ENCODE results near the gene SPRR2B.
"Not testable (repeated sequence)": the region's sequence is repeated elsewhere in the genome, so short reads cannot be mapped to it uniquely, and the experiment has no call there.

Gene SPRR2B

GRCh38 chr1:153030895-153031294 is 40.5 kb downstream of the SPRR2B start, which contains the start of gene SPRR1B:
SPRR1B (plus strand) TSS chr1:153031203; CDS start chr1:153032346, 1,143 bp downstream.
- H3K9me3 ChIP-seq (ENCODE audit: control insufficient read depth, insufficient read depth, low read length): no peaks in the 10 kb centered on the region

GRCh38 chr1:153028766-153029165 is 42.6 kb downstream of the SPRR2B start:
- Histone ChIP-seq H3K4me3 (ENCODE audit: low read depth, low read length) (no peak overlapping the region), H3K4me1 (ENCODE audit: control insufficient read depth, insufficient read depth, low read length) (no peaks in the 10 kb centered on the region), H3K9ac (ENCODE audit: low read depth, low read length) (no peak overlapping the region), H3K27me3 (ENCODE audit: control insufficient read depth, insufficient read depth, low read length) (no peaks in the 10 kb centered on the region), H3K36me3 (ENCODE audit: control insufficient read depth, insufficient read depth, low read length) (no peaks in the 10 kb centered on the region), H3K9me3 (ENCODE audit: control insufficient read depth, insufficient read depth, low read length) (no peaks in the 10 kb centered on the region)

More at GRCh38 chr1:153030895-153031294, 40.5 kb downstream of the SPRR2B start, which contains the start of gene SPRR1B:
- Histone ChIP-seq H3K27me3 (ENCODE audit: control insufficient read depth, insufficient read depth, low read length) (no peaks in the 10 kb centered on the region), H3K4me3 (ENCODE audit: low read depth, low read length) (no peak within 1 kb of the TSS), H3K36me3 (ENCODE audit: control insufficient read depth, insufficient read depth, low read length) (no peaks in the 10 kb centered on the region), H3K4me1 (ENCODE audit: control insufficient read depth, insufficient read depth, low read length) (no peaks in the 10 kb centered on the region), H3K9ac (ENCODE audit: low read depth, low read length) (no peak within 1 kb of the TSS)

- H3K4me3 ChIP-seq (ENCODE audit: low read depth, low read length): no peak overlapping the region
- no peaks in the 10 kb centered on the region for H3K9me3 ChIP-seq (ENCODE audit: control insufficient read depth, insufficient read depth, low read length)
- H3K4me1 ChIP-seq (ENCODE audit: control insufficient read depth, insufficient read depth, low read length): peaks cover 5% of the 10 kb centered on the region
- no peaks in the 10 kb centered on the region for H3K36me3 ChIP-seq (ENCODE audit: control insufficient read depth, insufficient read depth, low read length)
- H3K9ac ChIP-seq (ENCODE audit: low read depth, low read length): no peak overlapping the region
- no peaks in the 10 kb centered on the region for H3K27me3 ChIP-seq (ENCODE audit: control insufficient read depth, insufficient read depth, low read length)
Observed at GRCh38 chr1:153025797-153026196, 45.6 kb downstream of the SPRR2B start.

GRCh38 chr1:153024413-153024812 is 47.0 kb downstream of the SPRR2B start:
- Histone ChIP-seq H3K4me1 (ENCODE audit: control insufficient read depth, insufficient read depth, low read length) (peaks cover 5% of the 10 kb centered on the region), H3K9me3 (ENCODE audit: control insufficient read depth, insufficient read depth, low read length) (no peaks in the 10 kb centered on the region), H3K27me3 (ENCODE audit: control insufficient read depth, insufficient read depth, low read length) (no peaks in the 10 kb centered on the region), H3K9ac (ENCODE audit: low read depth, low read length) (no peak overlapping the region), H3K36me3 (ENCODE audit: control insufficient read depth, insufficient read depth, low read length) (no peaks in the 10 kb centered on the region), H3K4me3 (ENCODE audit: low read depth, low read length) (no peak overlapping the region)

GRCh38 chr1:153023109-153023508 is 48.3 kb downstream of the SPRR2B start:
- H3K36me3 ChIP-seq (ENCODE audit: control insufficient read depth, insufficient read depth, low read length): no peaks in the 10 kb centered on the region
- H3K4me3 ChIP-seq (ENCODE audit: low read depth, low read length): no peak overlapping the region
- H3K9ac ChIP-seq (ENCODE audit: low read depth, low read length): no peak overlapping the region
- H3K27me3 ChIP-seq (ENCODE audit: control insufficient read depth, insufficient read depth, low read length): no peaks in the 10 kb centered on the region
- H3K4me1 ChIP-seq (ENCODE audit: control insufficient read depth, insufficient read depth, low read length): peaks cover 5% of the 10 kb centered on the region
- H3K9me3 ChIP-seq (ENCODE audit: control insufficient read depth, insufficient read depth, low read length): no peaks in the 10 kb centered on the region

- H3K9me3 ChIP-seq (ENCODE audit: control insufficient read depth, insufficient read depth, low read length); H3K4me3 ChIP-seq (ENCODE audit: low read depth, low read length); H3K27me3 ChIP-seq (ENCODE audit: control insufficient read depth, insufficient read depth, low read length); H3K4me1 ChIP-seq (ENCODE audit: control insufficient read depth, insufficient read depth, low read length); H3K36me3 ChIP-seq (ENCODE audit: control insufficient read depth, insufficient read depth, low read length); H3K9ac ChIP-seq (ENCODE audit: low read depth, low read length): not testable (repeated sequence)
Observed at GRCh38 chr1:153022340-153022739, 49.1 kb downstream of the SPRR2B start.

- not testable (repeated sequence) for H3K4me3 ChIP-seq (ENCODE audit: low read depth, low read length); H3K4me1 ChIP-seq (ENCODE audit: control insufficient read depth, insufficient read depth, low read length)
Observed at GRCh38 chr1:153021829-153022228, 49.6 kb downstream of the SPRR2B start.

More at GRCh38 chr1:153021829-153022228, 49.6 kb downstream of the SPRR2B start:
- not testable (repeated sequence) for H3K36me3 ChIP-seq (ENCODE audit: control insufficient read depth, insufficient read depth, low read length); H3K9ac ChIP-seq (ENCODE audit: low read depth, low read length); H3K9me3 ChIP-seq (ENCODE audit: control insufficient read depth, insufficient read depth, low read length); H3K27me3 ChIP-seq (ENCODE audit: control insufficient read depth, insufficient read depth, low read length)

All from iPS-15b (cell line).